HFF-Myc (cell line): ENCODE results near the gene TXNDC5.

Experiments used
- DNase-seq: peaks from one replicate; pipeline ENCODE4 v3.0.0-alpha.2; 2011; ENCODE audit warnings: low read depth; ENCODE audit errors: extremely low read depth
- H3K4me3 ChIP-seq: replicated peaks from 2 replicates; pipeline ENCODE4 v1.5.1; 2011; ENCODE audit warnings: low read depth, mild to moderate bottlenecking, control low read depth, low read length
- TF ChIP-seq, protein P1 (sequence below): IDR thresholded peaks from 2 replicates; pipeline ENCODE4 v1.5.1; 2012; ENCODE audit warnings: mild to moderate bottlenecking, low read depth, low read length, control low read depth; ENCODE audit errors: missing control alignments

TXNDC5 gene

DNA sequence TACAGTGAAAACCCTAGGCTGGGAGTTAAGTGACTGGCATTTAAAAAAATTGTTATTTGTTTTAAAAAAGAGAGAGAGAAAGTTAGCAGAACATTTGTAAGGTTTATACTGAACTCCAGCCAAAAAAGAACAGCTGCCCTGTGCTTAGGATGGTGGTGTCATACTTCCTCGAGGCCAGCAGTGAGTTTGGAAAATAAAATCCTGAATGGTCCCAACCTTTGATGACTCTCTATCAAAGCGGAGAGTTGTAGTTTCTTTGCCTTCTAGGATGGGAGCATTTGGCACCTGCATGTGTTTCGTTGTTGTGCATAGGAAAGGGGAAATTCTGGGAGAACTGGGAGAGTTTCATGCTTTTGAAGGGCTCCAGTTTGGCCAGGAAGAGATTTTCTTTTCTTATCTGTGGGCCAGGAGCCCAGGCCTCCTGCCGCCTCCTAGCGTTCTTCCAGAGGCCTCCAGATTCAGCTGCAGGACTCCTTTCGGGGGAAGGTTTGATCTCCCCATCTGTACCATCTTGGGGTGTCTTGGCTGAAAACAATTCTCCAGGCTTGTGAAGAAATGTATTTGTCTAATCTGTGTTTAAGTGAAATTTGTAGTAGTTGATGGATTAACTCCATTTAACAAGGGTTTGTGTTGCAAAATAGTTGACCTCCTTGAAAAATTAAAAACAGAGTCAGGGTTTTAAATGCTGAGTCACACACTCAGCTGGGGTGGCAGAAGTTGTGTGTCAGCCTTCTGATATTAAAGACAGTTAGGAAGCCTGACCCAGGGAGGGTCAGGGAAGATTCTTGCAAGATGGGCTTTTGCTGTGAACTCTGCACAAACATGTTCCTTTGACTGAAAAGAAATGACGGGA, 63.4 kb downstream of the TXNDC5 start:
- H3K4me3 ChIP-seq, result no peak overlapping the region
- DNase-seq, result no peak
- TF ChIP-seq, protein P1, sequence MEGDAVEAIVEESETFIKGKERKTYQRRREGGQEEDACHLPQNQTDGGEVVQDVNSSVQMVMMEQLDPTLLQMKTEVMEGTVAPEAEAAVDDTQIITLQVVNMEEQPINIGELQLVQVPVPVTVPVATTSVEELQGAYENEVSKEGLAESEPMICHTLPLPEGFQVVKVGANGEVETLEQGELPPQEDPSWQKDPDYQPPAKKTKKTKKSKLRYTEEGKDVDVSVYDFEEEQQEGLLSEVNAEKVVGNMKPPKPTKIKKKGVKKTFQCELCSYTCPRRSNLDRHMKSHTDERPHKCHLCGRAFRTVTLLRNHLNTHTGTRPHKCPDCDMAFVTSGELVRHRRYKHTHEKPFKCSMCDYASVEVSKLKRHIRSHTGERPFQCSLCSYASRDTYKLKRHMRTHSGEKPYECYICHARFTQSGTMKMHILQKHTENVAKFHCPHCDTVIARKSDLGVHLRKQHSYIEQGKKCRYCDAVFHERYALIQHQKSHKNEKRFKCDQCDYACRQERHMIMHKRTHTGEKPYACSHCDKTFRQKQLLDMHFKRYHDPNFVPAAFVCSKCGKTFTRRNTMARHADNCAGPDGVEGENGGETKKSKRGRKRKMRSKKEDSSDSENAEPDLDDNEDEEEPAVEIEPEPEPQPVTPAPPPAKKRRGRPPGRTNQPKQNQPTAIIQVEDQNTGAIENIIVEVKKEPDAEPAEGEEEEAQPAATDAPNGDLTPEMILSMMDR, result no peak

DNA sequence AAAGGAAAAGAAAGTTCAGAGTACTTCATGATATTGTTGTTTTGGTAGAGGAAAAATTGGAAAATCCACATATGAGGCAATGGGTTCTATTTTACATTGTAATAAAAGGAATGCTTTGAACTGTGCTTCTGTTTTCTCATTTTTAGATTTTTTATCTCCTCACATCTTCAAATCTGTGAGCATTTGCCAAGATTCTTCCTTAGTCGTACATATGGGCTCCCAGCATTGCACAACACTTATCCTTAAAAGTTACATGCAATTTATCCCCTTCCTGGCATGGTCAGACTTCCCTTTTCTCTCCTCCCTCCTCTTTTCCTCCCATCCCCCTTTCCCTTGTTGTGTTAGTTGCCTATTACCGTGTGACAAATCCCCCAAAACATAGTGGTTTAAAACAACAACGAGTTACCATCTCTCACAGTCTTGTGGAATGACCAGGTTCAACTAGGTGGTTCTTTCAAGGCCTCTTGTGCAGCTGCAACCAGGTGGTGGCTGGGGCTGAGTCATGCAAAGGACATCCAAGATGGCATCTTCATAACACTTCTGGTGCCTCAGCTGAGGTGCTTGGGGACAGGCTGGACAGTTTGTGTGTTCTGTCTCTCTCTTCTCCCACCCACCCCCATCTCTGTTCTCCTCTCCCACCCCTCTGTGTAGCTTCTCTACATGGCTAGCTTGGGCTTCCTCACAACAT, 68.7 kb downstream of the TXNDC5 start:
- H3K4me3 ChIP-seq, result no peak overlapping the region
- DNase-seq, result no peak
- TF ChIP-seq, protein P1, result no peak

DNA sequence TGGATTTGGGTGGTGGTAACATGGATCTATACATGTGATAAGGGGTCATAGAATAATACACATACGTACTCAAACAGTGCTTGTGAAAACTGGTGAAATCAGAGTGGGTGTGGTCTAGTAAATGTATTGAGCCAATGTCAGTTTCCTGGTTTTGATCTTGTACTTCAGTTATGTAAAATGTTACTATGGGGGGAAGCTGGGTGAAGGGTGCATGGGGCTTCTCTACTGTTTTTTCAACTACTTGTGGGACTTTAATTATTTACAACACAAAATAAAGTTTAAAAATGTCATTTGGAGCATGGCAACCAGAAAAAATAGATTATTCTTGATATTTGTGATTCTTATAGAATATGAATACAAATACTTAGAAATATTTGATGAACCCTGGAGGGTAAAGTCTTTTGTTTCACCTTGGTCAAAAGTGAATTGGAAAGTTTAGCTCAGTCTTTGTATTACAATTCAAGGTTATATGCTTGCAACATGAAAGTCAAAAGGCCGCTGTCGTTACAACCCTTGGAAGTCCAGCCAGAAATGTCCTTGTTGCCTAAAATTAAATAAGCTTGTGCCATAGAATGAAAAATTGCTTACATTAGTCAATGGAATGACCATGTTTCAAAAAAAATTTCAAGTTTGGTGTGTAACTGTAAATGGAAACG, 74.1 kb downstream of the TXNDC5 start:
- DNase-seq, result no peak
- no peak overlapping the region for H3K4me3 ChIP-seq
- TF ChIP-seq, protein P1, result no peak

DNA sequence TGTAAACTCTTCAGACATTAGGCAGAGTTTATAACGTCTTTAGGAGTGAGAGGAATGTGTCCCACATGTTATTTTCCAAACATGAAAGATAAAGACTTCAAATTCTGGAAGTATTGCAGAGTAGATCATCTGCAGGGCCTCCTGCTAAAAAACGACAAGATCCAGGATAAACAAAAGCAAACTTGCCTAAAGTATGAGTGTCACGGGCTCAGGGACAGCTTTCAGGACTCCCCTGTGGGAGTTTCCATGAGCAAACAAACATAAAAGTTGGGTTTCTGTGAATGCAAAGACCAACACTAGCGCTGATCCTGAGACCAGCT, 76.9 kb downstream of the TXNDC5 start:
- DNase-seq, result no peak
- no peak overlapping the region for H3K4me3 ChIP-seq
- TF ChIP-seq, protein P1, result no peak

DNA sequence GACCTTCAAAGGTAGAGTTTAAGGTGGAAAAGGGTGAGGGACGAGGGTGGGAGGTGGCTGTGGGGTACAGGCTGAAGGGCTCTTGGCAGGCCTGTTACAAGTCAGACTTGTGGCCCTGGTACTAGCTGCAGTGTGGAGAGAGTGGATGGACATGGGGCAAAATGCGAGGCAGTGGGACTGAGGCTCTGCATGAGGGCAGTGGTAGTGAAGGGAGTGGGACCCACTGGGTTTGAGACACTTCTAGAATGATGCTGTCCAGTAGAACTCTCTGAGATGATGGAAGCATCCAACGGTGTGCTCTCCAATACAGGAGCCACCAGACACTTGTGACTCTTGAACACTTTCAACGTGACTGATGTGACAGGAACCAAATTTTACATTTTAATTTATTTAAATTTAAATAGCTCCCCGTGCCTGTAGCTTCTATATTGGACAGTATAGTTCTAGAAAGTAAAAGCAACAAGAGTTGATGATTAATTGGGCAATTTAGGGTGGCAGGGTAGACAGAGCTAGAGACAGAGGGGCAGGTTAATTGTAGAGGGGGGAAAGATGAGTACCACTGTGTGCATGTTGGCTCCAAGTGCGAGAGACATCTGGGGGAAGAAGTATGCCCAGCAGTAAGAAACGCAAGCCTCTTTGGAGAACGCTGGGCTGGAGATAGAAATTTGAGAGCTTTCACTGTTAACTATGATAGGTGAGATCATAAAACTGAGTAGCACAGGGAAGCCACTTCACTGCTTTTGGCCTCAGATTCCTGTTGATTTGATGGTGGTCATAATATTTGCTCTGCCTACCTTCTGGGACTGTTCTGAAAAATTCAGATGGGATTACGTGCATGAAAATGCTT, 77.5 kb downstream of the TXNDC5 start:
- no peak for DNase-seq
- TF ChIP-seq, protein P1, result no peak
- H3K4me3 ChIP-seq, result no peak overlapping the region
